Upper lobe of right lung (tissue), 1 donor: Measurements from ENCODE around the gene EPB41. TPM values are rescaled to one million over a fixed set of nuclear protein-coding genes. Genes with fewer than 3 reads are reported as not detected.

Experiments
- ATAC-seq: fragments of 200-7000 bp; cut with Tn5 transposase; one replicate; pipeline ENCODE4 v1.9.1; 2020; ENCODE audit warnings: mild to moderate bottlenecking, moderate library complexity
- DNase-seq: peaks from one replicate; pipeline ENCODE4 v3.0.0-alpha.2; 2020
- H3K27ac ChIP-seq: fragments of 200-600 bp; one replicate; pipeline ENCODE4 v1.8.0; 2022
- H3K27me3 ChIP-seq: fragments of 200-600 bp; one replicate; pipeline ENCODE4 v1.8.0; 2022; ENCODE audit warnings: mild to moderate bottlenecking
- H3K36me3 ChIP-seq: fragments of 200-600 bp; one replicate; pipeline ENCODE4 v1.8.0; 2022
- H3K4me1 ChIP-seq: fragments of 200-600 bp; one replicate; pipeline ENCODE4 v1.8.0; 2022
- H3K4me3 ChIP-seq: fragments of 200-600 bp; one replicate; pipeline ENCODE4 v1.8.0; 2022; ENCODE audit warnings: mild to moderate bottlenecking
- H3K9me3 ChIP-seq: fragments of 200-600 bp; one replicate; pipeline ENCODE4 v1.8.0; 2022
- intact Hi-C: fragments of 100-400 bp; cut with DNase I; formaldehyde crosslinking; loops from one replicate; pipeline ENCODE4 v1.11.0; 2022
- total RNA-seq: library from RNA; stranded (reverse); fragmentation: NEBNext Ultra II Directional; extraction: Animal tissue kit (Norgen Biotek cat#: 25700); gene quantifications from one replicate; pipeline ENCODE4 v1.2.1, GENCODE V29; 2021
- TF ChIP-seq, protein P1 (sequence below): fragments of 200-600 bp; IDR thresholded peaks from one replicate; pipeline ENCODE4 v1.8.0; 2022; ENCODE audit warnings: antibody characterized with exemption
- donor health status: DM: no; HTN: yes; CAD: no; lungs with severe emphysema.

Gene EPB41
- total RNA-seq, 1 donor from 2014 or later, result 67.0 TPM

DNA sequence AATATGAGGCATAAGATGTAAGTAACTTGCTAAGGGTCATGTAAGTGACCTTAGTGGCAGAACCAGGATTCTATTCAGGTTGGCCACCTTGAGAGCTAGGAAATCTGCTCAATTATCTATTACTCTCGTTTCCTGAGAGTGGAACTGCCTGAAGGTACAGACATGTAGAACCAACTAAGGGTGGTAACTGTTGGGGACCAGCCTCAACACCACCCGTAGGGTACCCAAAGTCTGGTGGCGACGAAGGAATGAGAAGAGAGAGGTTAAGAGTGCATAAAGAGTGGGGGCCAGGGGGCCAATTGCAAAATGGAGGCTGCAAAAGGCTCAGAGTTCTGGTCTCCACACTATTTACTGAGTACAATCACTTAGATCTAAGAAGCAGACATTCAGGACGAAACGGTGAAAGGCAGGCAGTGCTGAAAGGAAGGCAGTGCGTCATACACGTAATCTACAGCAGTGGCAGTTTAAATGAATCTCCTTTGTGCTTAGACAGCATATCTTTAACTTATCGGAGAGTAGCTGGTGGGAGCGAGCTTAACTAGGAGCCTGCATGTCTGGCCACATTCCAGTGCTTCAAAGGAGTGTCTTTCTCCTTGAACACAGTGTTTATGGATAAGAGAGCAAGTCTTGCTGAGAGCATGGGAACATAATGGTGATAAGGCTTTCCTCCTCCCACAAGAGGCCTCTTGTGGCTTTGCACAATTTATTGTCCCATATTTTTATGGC lies 242.3 kb downstream of the EPB41 start:
- Histone ChIP-seq H3K4me1 (peaks cover 30% of the 10 kb centered on the region), H3K36me3 (peaks cover 95% of the 10 kb centered on the region), H3K27me3 (no peaks in the 10 kb centered on the region), H3K9me3 (no peaks in the 10 kb centered on the region), H3K27ac (no peak overlapping the region), H3K4me3 (no peak overlapping the region)
- intact Hi-C loops, result no loop called here
- TF ChIP-seq, protein P1, sequence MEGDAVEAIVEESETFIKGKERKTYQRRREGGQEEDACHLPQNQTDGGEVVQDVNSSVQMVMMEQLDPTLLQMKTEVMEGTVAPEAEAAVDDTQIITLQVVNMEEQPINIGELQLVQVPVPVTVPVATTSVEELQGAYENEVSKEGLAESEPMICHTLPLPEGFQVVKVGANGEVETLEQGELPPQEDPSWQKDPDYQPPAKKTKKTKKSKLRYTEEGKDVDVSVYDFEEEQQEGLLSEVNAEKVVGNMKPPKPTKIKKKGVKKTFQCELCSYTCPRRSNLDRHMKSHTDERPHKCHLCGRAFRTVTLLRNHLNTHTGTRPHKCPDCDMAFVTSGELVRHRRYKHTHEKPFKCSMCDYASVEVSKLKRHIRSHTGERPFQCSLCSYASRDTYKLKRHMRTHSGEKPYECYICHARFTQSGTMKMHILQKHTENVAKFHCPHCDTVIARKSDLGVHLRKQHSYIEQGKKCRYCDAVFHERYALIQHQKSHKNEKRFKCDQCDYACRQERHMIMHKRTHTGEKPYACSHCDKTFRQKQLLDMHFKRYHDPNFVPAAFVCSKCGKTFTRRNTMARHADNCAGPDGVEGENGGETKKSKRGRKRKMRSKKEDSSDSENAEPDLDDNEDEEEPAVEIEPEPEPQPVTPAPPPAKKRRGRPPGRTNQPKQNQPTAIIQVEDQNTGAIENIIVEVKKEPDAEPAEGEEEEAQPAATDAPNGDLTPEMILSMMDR, result no peak
- DNase-seq (no peak), ATAC-seq (no peak)

DNA sequence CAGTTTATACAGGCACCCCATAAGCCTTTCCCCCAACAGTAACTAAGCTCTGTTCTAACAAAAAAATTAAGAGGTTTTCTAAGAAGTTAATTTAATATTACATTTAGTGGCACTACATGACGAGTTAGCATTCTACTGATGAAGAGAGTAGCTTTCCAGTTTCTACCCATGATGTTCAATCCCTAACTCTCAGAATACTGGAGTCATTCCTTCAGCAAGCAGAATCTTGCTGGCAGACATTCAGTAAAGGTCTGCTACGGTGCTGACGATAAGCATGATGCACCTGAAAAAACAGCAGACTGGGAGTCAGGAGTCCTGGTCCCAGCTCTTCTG lies 242.9 kb downstream of the EPB41 start:
- peaks cover 34% of the 10 kb centered on the region for H3K4me1 ChIP-seq

DNA sequence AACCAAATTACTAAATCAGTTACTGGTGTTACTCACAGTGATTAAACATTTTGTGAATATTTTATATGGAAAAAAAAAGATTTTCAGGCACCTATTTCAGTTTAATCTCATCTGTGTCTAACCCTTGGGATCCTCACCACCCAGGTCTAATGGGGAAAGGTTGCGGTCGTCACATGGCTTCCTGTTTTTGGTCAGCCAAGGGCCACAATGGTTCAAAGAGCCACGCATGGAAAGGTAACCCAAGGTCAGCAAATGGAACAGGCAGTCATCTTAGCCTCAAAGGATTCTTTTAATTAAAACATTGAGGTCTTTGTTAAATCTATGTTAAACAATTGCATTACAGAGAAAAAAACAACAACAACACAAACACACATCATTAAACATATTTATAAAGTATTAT lies 245.4 kb downstream of the EPB41 start:
- no peaks in the 10 kb centered on the region for H3K9me3 ChIP-seq

More for the DNA sequence above, 242.9 kb downstream of the EPB41 start:
- DNase-seq (no peak), ATAC-seq (no peak)
- H3K4me3 ChIP-seq, result no peak overlapping the region
- no peaks in the 10 kb centered on the region for H3K9me3 ChIP-seq
- H3K36me3 ChIP-seq, result peaks cover 90% of the 10 kb centered on the region
- intact Hi-C loops, result no loop called here
- TF ChIP-seq, protein P1, result no peak
- no peak overlapping the region for H3K27ac ChIP-seq
- no peaks in the 10 kb centered on the region for H3K27me3 ChIP-seq

DNA sequence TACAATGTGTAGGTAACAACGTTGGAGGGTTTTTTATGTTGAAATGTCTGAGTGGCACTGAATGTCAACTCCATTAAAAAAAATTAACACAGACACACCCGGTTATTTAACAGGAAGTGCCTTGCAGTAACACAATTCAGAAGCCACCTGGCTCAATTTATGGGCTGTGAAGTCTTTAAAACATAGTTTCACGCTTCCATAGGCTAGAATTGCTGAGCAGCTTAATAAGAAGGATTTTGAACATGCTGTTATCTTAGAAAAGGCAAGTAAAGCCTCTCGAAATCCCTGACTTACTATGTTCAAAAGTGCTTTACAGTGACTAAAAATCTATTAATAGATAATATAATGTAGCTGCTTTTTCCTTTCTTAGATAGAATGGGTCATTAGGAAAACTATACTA lies 247.7 kb downstream of the EPB41 start:
- peaks cover 33% of the 10 kb centered on the region for H3K4me1 ChIP-seq
- no peak overlapping the region for H3K4me3 ChIP-seq
- peaks cover 77% of the 10 kb centered on the region for H3K36me3 ChIP-seq
- TF ChIP-seq, protein P1, result no peak
- ATAC-seq (no peak), DNase-seq (no peak)
- no peak overlapping the region for H3K27ac ChIP-seq
- H3K9me3 ChIP-seq, result no peaks in the 10 kb centered on the region
- no peaks in the 10 kb centered on the region for H3K27me3 ChIP-seq
- intact Hi-C loops, result no loop called here

More for the DNA sequence above, 245.4 kb downstream of the EPB41 start:
- no peak overlapping the region for H3K4me3 ChIP-seq
- intact Hi-C loops, result no loop called here
- no peaks in the 10 kb centered on the region for H3K27me3 ChIP-seq
- no peak for ATAC-seq
- TF ChIP-seq, protein P1, result no peak
- peaks cover 41% of the 10 kb centered on the region for H3K4me1 ChIP-seq
- DNase-seq, result no peak
- H3K36me3 ChIP-seq, result peaks cover 76% of the 10 kb centered on the region
- H3K27ac ChIP-seq, result no peak overlapping the region

DNA sequence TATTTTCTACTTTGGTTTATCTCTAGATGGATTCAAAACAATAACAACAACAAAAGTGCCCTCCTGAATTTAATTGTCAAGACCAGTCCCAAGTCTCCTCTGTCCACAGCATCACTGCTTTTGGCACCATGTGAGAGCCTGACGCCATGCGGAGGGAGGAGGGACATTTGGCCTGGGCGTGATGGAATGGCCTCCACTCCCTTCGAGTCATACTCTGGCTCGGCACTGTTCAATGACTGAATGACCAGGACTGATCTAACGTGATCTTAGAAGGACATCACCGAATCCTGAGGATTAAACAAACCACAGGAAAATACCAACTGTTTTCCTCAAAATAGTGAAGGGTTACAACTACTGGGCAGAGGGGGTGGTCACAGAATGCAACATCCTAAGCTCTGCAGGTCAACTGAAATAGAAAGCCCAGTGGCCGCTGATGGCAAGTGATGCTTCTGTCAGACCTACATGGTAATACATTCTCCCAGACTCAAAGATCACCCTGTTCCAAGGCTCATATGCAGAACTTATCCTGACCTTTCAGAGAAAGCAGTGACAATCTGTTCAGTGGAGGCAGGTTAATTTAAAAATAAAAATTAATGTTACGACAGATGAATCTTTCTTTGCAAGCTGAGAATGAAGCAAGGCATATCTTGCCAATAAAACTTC lies 248.2 kb downstream of the EPB41 start:
- H3K27ac ChIP-seq, result no peak overlapping the region
- peaks cover 77% of the 10 kb centered on the region for H3K36me3 ChIP-seq
- TF ChIP-seq, protein P1, result no peak
- no peaks in the 10 kb centered on the region for H3K27me3 ChIP-seq
- H3K4me1 ChIP-seq, result peaks cover 27% of the 10 kb centered on the region
- no peak overlapping the region for H3K4me3 ChIP-seq
- no peak for DNase-seq
- no peaks in the 10 kb centered on the region for H3K9me3 ChIP-seq
- no peak for ATAC-seq
- intact Hi-C loops, result no loop called here
